Erythroblast (primary cell): ENCODE data around the gene SYTL1.
A peak's percentile ranks its signal among the peaks of the same experiment; 100 is the strongest.
"Not testable (repeated sequence)": the region's sequence is repeated elsewhere in the genome, so short reads cannot be mapped to it uniquely, and the experiment has no call there.

ENCODE experiments used
- DNase-seq, 2 experiments: peaks; one replicate each; lab custom pipeline; 2025; lab: John Stamatoyannopoulos, UW
- GATA1 ChIP-seq: IDR thresholded peaks from 2 replicates; pipeline ENCODE4 v1.6.1; 2011; ENCODE audit warnings: low read depth, mild to moderate bottlenecking, control low read depth, low read length, moderate library complexity
- POLR2A ChIP-seq: IDR thresholded peaks from 2 replicates; pipeline ENCODE4 v1.6.1; 2011; ENCODE audit warnings: mild to moderate bottlenecking, low read length

The SYTL1 gene

GRCh38 chr1:27372022-27372807 is 30.4 kb downstream of the SYTL1 start:
- no peak for DNase-seq
- TF ChIP-seq GATA1 (no peak), POLR2A (no peak)

- DNase-seq = no peak
- TF ChIP-seq POLR2A (no peak), GATA1 (no peak)
These were observed 31.2 kb downstream of the SYTL1 start for GRCh38 chr1:27372808-27373690.

DNA sequence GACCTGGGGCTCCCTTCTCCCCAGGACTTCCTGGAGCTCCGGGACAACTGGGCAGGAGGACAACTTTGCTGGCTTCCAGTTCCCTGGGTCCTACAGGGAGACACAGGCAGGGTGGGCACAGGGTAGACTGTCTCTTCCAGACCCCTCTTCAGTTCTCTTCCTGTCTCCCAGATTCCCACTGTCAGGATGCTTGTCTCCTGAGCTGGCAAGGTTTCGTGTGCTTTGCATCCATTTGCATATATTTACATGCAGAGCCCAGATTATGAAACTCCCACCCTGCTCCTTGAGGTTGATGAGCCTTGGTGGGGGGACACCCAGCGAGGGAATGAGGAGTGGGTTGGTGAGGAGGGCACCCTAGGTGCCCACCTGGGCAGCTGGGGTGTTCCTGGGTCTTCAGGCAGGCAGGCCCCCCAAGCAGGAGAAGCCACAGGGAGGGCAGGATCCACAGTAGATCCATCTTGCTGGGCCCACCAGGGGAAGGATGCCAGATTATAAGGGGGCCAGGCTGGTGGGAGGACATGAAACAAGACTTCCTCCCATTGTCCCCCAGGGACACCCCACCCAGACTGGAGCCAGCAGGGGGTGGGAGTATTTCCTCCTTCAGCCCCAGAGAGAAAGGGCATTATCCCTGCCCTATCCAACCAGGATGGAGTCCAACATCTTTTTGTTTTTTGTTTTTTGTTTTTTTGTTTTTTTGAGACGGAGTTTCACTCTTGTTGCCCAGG is 32.7 kb downstream of the SYTL1 start, which contains the start of gene FCN3:
FCN3 (minus strand) TSS at position 463 of the 725 bp plus-strand sequence; CDS start at position 457, 6 bp downstream.
- TF ChIP-seq POLR2A (no peak), GATA1 (no peak)
- no peak for DNase-seq

DNA sequence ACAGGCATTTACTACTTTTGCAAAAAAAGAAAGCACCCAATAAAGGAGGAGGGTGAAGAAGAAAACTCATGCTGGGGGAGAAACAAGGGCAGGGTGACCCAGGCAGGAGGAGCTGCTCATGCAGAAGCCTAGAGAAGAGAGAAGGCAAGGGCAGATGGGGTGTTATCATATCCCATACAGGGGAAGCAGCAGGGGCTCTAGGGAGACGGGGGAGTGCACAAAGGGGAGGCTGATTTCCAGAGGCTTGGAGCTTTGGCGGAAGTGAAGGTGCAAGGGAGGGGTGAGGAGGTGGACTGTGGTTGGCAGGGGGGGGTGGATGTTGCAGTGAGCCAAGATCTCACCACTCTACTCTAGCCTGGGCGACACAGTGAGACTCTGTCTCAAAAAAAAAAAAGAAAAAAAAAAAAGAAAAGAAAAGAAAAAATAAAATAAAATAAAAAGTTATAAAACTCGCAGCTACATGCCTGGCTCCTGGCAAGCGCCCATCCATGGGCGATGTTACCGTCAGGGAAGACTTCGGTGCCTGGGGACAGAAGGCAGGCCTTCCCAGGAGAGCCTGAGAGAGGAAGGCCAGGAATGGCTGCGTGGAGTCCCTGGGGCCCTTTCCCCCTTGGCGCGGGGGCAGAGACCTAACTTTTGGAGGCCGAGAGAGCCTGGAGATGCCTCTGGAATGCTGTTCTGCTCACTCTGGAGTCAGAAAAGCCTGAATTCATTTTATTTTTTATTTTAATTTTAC is 36.1 kb downstream of the SYTL1 start:
- no peak for TF ChIP-seq GATA1
- TF ChIP-seq POLR2A = no peak

GRCh38 chr1:27379564-27380122 is 37.8 kb downstream of the SYTL1 start:
- TF ChIP-seq POLR2A (no peak), GATA1 (no peak)
- no peak for DNase-seq

More for the DNA sequence above, 36.1 kb downstream of the SYTL1 start:
- no peak for DNase-seq

DNA sequence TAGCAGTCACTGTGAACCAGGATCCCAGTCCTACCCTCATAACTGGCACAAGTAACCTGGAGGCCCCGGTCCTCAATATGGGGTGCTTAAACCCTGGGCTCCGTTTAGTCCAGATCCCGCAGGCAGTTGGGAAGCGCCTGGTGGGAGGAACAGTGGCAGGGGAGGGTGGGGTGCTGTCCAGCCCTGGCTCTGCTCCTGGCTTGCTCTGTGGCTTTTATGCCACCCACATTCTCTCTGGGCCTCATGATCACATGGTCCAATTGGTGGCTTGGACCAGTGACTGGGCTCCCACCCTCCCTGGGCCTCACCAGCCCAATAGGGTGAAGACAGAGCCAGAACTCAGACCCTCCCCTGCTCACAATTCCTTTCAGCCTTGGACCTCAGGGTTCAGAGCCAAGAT is 38.4 kb downstream of the SYTL1 start:
- DNase-seq = no peak
- TF ChIP-seq GATA1 (no peak), POLR2A (no peak)

DNA sequence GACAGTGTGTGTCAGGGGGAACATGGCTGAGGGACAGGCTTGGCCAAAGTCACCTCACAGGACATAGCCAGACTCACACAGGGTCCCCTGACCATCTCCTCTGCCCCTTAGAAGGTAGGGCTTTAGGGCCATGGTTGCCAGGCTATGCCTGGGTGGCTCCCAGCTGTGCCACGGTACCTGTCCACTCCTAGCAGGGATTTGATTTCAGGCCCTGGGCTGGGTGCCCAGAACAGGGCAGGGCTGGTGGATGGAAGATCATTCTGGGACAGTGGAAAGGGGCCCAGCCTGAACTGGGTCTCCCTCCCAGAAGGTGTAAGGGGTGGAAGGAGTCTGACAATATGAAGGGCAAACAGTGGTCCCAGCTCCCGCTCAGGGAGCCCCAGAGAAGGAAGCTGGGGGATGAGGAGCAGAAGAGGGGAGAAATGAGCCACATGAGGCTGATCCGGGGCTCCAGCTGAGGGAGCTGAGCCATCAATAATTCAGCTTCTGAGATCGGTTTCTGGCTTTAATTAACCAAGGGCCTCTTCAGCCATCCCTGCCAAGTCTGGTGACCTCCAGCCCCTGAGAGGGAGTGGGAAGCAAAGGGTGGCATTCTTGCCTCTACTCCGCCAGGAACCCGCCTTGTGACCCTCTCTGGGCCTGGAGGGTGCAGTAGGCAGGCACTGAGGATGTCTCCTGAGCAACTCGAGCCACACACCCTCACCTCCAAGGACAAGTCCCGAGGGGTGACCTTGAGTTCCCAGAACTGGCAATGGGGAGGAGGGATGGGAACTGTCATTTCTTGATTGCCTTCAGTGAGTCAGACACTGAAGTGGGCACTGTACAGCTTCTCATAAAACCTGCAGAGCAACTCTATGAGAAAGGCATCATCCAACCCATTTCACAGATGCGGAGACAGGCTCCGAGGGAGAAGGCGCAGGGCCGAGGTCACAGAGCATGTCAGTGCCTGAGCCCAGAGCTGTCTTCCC is 39.2 kb downstream of the SYTL1 start:
- DNase-seq = no peak
- TF ChIP-seq POLR2A = no peak
- TF ChIP-seq GATA1 = no peak

GRCh38 chr1:27381969-27382762 is 40.3 kb downstream of the SYTL1 start:
- no peak for TF ChIP-seq GATA1
- no peak for TF ChIP-seq POLR2A
- no peak for DNase-seq

GRCh38 chr1:27383039-27383605 is 41.3 kb downstream of the SYTL1 start, which contains the start of gene CD164L2:
Gene CD164L2 (minus strand): TSS chr1:27383333. CDS start chr1:27383239, 94 bp downstream.
- DNase-seq = peak in 1 of 2 experiments; percentile 57
- TF ChIP-seq POLR2A = no peak
- no peak for TF ChIP-seq GATA1

DNA sequence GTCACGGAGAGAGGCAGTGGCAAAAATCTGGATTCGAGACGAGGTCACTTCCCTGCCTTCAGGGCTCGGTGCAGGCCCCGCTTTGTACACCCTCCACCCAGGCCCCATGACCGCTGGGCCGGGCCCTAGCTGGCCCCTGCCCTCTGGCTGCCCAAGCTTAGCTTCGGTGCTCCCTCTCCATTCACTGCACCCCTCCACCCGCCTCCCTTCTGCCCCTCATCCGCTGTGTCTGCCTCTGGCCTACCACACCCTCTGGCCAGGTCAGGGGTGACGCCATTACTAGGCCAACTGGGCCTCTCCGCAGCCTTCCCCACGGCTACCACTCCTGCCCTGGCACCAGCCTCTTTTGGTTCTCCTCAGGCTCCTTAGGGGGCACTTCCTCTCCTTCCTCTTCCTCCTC is 41.8 kb downstream of the SYTL1 start:
- no peak for DNase-seq
- TF ChIP-seq GATA1 = no peak
- no peak for TF ChIP-seq POLR2A

DNA sequence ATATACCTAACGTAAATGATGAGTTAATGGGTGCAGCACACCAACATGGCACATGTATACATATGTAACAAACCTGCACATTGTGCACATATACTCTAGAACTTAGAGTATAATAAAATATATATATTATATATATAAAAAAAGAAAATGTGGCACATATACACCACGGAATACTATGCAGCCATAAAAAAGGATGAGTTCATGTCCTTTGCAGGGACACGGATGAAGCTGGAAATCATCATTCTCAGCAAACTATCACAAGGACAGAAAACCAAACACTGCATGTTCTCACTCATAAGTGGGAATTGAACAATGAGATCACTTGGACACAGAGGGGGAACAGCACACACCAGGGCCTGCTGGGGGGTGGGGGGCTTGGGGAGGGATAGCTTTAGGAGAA is 43.0 kb downstream of the SYTL1 start:
- not testable (repeated sequence) for DNase-seq
